IPS DF 4.7 (cell line): ENCODE measurements around the gene CFAP161.
A peak's percentile ranks its signal among the peaks of the same experiment; 100 is the strongest.

Experiments
- DNase-seq: peaks from one replicate; pipeline ENCODE4 v3.0.0-alpha.2; 2013; ENCODE audit warnings: low spot score; ENCODE audit errors: extremely low read depth

CFAP161 gene, protein sequence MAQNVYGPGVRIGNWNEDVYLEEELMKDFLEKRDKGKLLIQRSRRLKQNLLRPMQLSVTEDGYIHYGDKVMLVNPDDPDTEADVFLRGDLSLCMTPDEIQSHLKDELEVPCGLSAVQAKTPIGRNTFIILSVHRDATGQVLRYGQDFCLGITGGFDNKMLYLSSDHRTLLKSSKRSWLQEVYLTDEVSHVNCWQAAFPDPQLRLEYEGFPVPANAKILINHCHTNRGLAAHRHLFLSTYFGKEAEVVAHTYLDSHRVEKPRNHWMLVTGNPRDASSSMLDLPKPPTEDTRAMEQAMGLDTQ

DNA sequence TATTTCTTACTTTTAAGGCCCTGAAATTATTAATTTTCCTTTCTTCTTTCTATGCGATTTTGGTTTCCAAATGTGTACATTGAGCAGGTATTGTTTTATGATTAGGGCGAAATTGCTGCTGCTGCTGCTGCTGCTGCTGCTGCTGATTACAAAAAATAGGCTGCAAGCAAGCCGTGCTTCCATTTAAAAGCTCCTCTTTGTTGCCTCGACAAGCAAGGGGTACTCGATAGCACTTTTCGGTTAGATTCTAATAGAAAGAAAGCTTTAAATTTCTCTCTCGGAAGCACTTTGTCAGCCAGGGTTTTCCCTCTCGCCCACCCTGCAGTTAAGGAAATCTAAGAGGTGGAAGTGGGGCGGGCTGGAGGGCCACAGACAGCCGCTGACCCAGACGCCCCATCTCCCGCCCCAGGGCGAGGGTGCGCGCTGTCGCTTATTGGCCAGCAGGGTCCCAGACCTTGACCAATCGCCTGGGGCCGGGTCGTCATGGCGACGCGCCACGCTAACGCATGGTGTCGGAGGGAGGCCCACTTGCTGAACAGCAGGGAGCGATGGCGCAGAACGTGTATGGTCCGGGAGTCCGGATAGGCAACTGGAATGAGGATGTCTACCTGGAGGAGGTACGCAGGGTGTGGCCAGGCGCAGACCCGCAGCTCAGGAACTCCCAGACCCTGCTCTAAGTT, at the start of gene CFAP161:
CFAP161 (plus strand) TSS at position 489 of the 680 bp plus-strand sequence; CDS start at position 549, 60 bp downstream.
- peak; percentile 56 for DNase-seq

DNA sequence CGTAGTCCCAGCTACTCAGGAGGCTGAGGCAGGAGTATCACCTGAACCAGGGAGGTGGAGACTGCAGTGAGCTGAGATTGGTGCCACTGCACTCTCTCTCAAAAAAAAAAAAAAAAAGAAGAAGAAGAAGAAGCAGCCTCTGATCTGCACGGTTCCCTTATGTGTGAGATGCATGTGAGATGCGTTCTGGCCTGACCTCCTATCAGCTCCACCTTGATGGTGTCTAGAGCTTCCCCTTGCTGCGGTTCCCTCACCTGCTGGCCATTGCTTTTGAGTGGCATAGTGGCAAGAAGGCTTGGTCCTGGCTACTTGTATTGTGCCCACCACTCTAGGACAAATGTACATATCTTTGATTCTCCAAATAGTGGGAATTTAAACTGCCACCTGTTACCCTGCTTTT, 49.4 kb upstream of the CFAP161 start:
- DNase-seq: no peak

DNA sequence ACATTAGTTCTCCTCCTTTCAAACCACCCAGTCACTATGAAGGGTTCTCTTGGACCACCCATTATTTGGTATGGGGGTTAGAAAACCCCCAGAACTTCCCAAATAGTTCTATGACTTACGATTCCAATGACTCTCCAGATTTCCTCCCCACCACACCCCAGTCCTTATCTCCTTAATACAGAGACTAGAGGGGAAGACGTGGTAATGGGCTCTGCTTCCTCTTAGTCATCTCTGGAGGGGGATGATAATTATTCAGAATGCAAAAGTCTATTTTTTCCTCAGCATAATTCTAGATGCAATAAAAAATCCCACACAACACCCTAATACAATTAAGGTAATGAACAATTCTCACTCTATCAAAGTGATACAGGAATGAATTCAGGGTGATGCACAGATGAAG, 48.9 kb upstream of the CFAP161 start:
- no peak for DNase-seq

DNA sequence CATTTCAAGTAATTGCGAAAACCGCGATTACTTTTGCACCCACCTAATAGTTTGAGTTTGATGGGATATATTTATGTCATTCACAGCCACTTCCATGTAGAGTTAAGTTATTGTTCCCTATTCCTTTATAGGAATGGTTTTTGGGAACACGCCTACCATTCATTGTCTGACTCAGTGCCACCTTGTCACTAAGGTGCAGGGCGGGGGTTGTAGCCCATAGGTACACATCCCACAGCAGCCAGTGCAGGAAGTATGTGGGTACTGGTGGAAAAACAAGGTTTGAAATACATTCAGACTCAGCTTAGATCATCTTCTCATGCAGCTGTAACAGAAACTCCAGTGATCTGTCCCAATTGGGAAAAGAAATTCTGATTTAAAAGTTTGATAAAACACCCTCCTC, 48.2 kb upstream of the CFAP161 start:
- DNase-seq: no peak

DNA sequence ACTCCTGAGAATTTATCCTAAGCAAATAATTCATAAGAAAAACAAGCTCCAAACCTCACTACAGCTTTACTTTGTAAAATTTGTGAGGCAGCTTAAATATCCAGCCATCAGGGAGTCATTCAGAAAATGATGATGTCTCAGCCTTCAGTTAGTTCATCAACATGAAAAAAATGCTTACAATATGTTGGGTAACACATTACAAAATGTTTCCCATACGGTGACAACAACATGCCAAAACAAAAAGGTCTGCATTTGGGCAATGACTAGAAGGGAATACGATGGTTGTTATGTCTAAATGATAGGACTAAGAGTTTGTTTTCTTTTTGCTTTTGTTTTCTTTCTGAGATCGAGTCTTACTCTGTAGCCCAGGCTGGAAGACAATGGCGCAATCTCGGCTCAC, 47.0 kb upstream of the CFAP161 start:
- DNase-seq: no peak

DNA sequence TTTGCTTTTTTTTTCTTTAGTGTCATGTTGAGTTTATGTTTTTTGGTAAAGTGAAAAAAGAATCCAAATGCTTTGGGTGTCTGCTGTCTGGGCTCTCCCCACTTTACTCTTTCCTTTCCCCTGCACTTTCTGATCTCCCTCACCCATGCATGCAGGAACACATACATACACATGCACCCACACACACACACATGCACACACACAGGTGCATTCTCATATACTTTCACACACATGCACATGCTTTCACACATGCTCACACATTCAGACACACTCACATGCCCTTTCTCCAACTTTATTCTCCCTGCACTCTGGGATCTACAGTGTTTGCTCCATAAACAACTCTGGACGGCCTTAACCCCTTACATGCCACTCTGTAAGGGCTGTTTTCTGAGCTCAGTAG, 46.4 kb upstream of the CFAP161 start:
- DNase-seq: no peak

DNA sequence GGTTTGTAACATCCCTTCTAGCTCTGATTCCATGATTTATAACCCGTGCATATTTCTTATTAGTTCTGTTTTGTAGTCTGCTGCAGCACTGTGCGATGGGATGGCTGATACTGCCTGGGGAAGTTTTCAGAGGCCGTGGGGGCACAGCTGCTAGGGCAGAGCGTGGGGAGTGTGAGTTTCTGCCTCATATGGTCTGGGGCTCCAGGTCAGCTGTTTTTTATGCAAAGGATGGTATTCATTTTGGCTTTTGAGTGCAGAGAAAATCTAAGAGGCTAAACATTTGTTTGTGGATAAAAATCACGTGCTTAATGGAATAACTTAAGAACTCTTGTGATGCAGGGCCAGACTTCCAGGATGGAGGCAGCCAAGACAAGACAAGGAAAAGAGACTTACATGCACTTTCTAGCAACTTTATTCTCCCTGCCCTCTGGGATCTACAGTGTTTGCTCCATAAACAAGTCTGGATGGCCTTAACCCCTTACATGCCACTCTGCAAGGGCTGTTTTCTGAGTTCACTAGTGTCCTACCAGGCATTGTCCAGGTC, 45.5 kb upstream of the CFAP161 start:
- no peak for DNase-seq

DNA sequence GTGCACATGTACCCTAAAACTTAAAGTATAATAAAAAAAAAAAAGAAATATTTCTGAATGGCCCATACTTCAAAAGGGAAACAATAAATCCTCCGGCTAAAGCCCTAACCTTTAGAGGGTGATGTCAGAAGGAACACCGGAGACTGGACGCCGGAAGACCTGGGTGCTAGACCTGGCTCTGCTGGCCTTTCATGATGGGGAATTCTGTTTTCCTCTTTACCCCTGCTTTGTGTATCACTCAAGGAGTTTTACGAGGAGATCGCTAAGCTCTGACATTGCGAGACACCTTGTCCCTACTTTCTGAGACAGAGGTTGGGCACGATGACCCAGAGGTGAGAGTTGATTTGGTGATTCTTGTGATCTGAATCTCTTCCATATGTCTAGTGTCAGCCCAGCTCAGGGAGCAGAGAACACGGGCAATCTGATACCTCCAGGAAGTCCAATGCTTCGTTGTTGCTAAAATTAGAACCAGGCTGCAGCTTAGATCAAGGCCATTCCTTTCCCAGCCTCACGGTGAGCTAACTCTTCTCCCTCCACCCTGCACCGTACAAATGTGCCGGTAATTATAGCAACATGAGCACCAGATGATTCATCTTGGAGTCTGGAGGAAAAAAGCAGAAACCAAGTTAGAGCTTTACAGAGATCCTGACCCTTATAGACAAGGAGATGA, 42.0 kb upstream of the CFAP161 start:
- DNase-seq: no peak

DNA sequence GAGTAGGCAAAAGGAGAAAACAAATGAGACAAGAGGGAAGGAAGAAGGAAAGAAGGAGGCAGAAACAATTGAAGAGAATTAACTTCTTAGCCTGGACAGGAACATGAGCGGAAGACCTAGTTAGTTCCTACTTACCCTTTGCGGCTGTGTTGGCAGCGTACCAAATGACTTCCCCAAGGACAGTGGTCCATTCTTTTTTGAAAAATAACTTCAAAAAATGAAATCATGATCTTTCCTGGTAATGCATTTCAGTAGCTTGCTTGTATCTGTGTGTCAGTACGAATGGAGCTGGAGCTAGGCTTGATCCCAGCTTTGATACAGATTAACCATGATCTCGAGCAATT, 41.5 kb upstream of the CFAP161 start:
- DNase-seq: no peak

DNA sequence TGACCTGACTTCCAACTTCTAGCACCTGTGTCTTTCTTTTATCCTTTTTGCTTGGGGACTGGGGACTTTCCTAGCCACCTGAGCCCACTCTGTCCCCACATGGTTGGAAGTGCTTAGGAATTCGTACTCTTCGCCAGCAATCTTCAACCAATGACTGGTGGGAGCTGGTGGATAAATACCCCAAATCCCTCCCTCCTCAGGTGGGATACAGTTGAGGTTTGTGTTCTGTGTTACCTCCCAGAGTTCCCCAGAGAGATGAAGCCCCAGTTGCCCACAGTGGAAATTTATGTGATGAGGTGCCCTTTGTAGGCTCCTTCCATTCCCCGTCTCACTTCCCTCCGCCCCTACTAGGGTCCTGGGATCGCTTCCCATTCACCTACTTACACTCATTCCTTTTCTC, 40.1 kb upstream of the CFAP161 start:
- no peak for DNase-seq

DNA sequence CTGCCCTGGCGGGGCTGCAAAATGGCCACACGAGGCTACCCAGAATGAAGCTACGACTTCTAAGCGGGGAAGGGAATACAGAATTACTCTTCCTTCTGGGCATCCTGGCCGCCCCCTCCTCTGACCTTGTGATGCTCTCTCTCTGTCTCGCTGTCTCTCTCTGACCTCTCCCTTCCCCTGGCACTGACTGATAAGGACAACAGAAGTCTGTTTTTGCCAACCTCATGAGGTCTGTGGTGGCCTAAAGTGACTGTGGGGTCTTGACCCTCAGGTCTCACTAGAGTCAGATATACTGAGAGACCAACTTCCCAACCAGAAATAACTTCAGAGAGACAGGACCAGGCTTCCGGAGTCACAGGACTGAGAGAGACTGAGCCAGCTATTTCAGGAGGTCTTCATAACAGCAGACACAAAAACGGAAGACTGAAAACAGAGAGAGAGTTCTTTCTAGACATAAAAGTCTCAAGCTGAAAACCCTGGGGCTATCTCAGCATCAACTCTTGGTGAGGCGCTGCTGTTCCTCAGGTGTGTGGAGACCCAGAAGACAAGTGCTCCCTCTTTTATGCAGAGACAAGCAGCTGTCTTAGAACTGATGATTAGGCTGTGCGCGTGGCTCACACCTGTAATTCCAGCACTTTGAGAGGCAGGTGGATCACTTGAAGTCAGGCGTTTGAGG, 38.2 kb upstream of the CFAP161 start:
- DNase-seq: no peak

DNA sequence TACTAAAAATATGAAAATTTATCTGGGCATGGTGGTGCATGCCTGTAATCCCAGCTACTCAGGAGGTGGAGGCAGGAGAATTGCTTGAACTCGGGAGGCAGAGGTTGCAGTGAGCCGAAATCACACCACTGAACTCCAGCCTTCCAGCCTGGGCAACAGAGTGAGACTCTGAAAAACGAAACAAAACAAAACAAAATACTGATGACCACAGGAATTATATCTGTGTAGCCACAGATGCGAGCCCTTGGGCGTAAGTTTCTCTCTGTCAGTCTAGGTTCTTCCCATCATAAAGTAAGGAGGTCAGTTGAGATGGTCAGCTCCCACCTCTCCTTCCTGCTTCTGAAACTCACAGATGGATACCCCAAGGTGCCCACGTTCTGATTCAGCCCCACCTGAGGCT, 37.7 kb upstream of the CFAP161 start:
- no peak for DNase-seq

DNA sequence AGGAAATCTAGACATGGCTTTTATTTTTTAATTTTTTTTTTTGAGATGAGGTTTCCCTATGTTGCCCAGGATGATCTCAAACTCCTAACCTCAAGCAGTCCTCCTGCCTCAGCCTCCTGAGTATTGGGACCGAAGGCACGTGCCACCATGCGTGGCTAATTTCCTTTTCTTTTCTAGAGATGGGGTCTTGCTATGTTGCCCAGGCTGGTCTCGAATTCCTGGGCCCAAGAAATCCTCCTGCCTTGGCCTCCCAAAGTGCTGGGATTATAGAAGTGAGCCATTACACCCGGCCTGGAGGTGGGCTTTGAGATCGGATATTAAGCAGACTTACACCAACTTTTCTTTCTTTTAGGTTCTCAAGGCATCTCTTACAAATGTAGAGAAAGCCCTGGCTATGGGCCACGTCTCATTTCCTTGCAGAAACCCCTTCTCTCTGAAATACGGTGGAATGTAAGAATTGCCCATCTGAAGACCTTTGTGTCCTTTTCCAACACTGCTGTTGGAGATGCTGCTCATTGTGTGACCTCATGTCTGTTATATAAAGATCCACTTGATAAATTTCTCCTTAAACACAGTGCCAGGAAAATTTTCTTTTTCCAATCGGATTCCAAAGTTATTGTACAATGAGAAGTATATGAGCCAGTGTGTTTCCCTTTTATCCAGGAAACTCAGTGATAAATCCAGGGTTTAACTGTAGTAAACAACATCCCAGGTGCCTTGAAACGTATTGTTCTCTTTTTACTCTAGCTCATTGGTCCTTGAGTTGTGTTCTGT, 36.8 kb upstream of the CFAP161 start:
- DNase-seq: no peak

DNA sequence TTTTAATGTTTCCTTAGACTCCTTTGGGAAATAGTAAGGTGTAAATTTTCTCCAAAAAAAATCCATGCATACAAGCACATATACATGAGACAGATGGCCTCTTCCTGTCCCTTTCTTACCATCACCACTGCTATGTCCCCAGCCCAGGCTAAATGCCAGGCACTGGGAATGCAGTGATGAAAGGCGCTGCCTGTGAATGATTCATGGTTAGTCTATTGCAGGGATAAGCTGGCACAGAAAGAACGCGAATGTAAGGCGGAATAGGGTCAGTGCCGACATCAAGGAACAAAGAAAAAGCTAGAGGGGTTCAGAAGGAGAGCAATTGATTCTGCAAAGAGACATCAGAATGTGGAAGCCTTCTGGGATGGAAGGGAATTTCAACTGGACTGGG, 36.2 kb upstream of the CFAP161 start:
- no peak for DNase-seq

DNA sequence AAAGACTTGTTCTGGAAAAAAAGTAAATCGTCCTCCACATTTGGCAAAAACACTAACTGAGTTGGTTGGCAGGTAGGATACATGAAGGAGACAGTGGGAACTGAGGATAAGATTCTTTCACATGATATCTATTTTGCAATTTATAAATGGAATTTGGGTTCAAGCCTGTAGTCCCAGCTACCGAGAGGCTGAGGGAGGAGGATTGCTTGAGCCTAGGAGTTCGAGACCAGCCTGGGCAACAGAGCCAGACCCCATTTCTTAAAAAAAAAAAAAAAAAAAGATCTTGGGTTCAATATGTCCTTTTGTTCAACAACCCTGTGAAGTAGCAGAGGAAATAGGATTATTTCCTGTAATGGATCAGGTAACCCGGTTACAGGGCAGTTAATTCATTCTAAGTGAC, 35.7 kb upstream of the CFAP161 start:
- DNase-seq: no peak

DNA sequence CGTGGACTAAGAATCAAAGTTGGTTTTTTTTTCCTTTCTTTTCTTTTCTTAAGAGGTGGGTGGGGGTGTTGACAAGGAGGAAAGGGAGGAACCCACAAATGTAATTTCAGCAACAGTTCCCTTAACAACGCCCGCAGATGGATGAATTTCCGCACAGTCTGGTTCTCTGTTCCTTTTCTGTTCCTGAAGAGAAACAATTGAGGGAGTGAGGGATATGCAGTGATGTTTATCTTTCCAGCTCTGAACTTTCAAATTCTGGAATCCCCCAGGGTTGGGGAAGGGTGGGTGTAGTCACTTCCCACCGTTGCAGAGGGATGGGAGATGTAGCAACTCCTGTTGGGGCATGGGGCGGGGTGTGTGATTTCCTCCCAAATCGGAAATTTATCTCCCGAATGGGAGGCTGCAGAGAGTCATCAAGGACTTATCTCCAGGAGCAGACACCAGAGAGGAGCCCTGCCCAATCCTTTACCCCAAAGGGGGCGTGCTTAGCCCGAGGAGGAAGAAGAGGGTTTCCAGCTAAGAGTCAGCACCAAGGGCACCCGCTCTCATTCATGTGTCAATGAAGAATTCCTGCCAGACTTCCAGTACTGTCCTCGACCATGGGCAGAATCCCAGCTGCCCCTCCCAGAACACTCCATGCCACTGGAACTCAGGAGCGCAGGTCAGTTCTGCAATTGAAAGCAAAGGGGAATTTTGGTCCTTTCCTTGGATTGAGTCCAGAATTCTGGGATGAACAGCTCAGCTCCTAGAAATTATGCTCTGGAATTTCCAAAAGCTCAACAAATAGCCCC, 35.0 kb upstream of the CFAP161 start:
- no peak for DNase-seq

DNA sequence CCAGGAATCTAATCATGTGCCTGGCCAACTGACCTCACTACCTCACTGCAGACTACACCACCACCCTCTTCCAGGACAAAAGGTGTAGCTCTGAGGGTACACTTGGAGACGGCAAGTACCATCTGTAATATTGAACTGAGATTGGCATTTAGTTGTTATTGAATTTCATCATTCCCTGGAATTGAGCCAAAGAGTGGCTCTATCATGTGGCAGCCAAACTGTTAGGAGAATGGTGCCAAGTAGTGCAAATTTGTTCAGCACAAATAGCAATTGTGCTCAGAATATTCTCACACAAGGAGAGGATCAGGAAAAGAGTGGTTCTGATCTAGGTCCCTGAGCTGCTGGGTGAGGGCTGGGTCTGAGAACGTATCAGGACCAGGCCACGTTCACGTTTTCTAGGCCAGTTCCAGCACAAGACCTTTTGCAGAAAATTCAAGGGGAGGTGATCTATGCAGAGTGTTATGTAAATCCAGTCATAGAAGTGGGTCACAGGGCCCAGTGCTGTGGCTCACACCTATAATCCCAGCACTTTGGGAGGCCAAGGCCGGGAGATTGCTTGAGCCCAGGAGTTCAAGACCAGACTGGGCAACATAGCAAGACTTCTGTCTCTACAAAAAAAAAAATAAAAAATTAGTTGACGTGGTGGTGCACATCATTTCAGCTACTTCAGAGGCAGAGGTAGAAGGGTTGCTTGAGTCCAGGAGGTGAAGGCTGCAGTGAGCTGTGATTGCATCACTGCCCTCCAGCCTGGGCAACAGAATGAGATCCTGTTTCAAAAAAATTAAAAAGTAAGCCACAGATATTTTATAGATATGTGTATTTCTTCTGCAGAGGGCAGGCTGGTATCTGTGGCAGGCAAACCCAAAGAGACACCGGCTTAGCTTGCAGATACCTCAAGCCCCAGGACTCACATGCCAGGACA, 31.9 kb upstream of the CFAP161 start:
- no peak for DNase-seq

DNA sequence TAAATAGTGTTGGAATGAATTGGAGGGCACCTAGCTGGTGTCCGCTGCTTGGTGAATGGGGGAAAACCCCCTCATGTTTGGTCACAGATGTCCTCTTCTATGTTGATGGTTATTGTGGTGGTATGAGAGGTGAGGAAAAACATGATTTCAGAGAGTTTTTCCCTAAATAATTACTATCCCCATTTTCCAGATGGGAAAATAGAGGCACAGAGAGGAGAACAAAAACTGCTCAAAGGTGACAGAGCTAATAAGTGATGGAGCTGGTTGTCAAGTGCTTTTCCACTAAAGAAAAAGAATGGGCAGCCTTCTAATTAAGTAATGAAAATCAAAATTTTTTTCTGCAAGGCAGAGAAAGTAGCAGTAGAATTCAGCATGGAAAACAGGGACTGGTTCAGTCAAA, 30.2 kb upstream of the CFAP161 start:
- no peak for DNase-seq

DNA sequence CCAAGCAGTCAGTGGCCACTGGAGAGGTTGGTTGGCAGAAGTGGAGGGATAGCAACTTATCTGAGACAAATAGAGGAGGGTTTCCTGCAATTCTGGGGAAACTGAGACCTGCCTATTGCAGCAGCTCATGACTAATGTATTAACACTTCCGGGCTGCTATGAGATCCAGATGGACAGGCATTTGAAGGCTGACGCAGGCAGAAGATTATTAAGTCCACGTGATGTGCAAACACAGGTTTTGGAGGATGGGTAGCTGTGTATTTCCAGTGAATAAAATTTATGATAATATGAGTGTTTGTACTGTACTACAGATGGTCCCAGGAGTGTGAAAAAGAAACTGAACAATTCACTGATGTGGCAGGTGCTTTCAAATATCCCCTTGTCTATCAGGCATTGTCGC, 28.5 kb upstream of the CFAP161 start:
- no peak for DNase-seq
